ENCODE results near the gene UBE3D.
A peak's percentile ranks its signal among the peaks of the same experiment; 100 is the strongest.
"Not testable (repeated sequence)": the region's sequence is repeated elsewhere in the genome, so short reads cannot be mapped to it uniquely, and the experiment has no call there.

Gene UBE3D

GRCh38 chr6:82955841-82956240 lies 109.8 kb downstream of the UBE3D start:
- DNase-seq (ENCODE audit: low read depth) = no peak
- no peak overlapping the region for H3K4me3 ChIP-seq (ENCODE audit: low read depth, low read length)
- TF ChIP-seq CTCF (IDR thresholded peaks at IDR 0.05; ENCODE audit: insufficient read depth, low read depth, low read length, missing control alignments) = no peak

GRCh38 chr6:82954937-82955577 lies 110.6 kb downstream of the UBE3D start:
- H3K4me3 ChIP-seq (ENCODE audit: low read depth, low read length) = no peak overlapping the region
- peak; percentile 19 for DNase-seq (ENCODE audit: low read depth)
- TF ChIP-seq CTCF (IDR thresholded peaks at IDR 0.05; ENCODE audit: insufficient read depth, low read depth, low read length, missing control alignments) = no peak

- no peak overlapping the region for H3K4me3 ChIP-seq (ENCODE audit: low read depth, low read length)
- DNase-seq (ENCODE audit: low read depth) = no peak
- TF ChIP-seq CTCF (IDR thresholded peaks at IDR 0.05; ENCODE audit: insufficient read depth, low read depth, low read length, missing control alignments) = no peak
Measured at GRCh38 chr6:82954356-82954755, 111.3 kb downstream of the UBE3D start.

GRCh38 chr6:82953871-82954270 lies 111.8 kb downstream of the UBE3D start:
- H3K4me3 ChIP-seq (ENCODE audit: low read depth, low read length) = no peak overlapping the region
- no peak for TF ChIP-seq CTCF (IDR thresholded peaks at IDR 0.05; ENCODE audit: insufficient read depth, low read depth, low read length, missing control alignments)
- DNase-seq (ENCODE audit: low read depth) = no peak

GRCh38 chr6:82951935-82952334 lies 113.7 kb downstream of the UBE3D start:
- TF ChIP-seq CTCF (IDR thresholded peaks at IDR 0.05; ENCODE audit: insufficient read depth, low read depth, low read length, missing control alignments) = no peak
- H3K4me3 ChIP-seq (ENCODE audit: low read depth, low read length) = no peak overlapping the region
- no peak for DNase-seq (ENCODE audit: low read depth)

GRCh38 chr6:82951389-82951788 lies 114.3 kb downstream of the UBE3D start:
- H3K4me3 ChIP-seq (ENCODE audit: low read depth, low read length) = no peak overlapping the region
- no peak for DNase-seq (ENCODE audit: low read depth)
- TF ChIP-seq CTCF (IDR thresholded peaks at IDR 0.05; ENCODE audit: insufficient read depth, low read depth, low read length, missing control alignments) = no peak

GRCh38 chr6:82930915-82931314 lies 134.7 kb downstream of the UBE3D start:
- not testable (repeated sequence) for H3K4me3 ChIP-seq (ENCODE audit: low read depth, low read length); DNase-seq (ENCODE audit: low read depth)
